Measurements from ENCODE around the gene ZNF669. TPM values are rescaled to one million over a fixed set of nuclear protein-coding genes. Genes with fewer than 3 reads are reported as not detected.
"Not testable (repeated sequence)": the region's sequence is repeated elsewhere in the genome, so short reads cannot be mapped to it uniquely, and the experiment has no call there.

Gene ZNF669
- polyA plus RNA-seq (ENCODE audit: insufficient read length in 10 of 10): 1 to 10 TPM; 4.8 to 9.3 (median 6.5) TPM
- long read RNA-seq, donor 1, partial matches to known transcripts: 0 of 5 reads
- long read RNA-seq, donor 1, other reads (novel, unspliced or antisense): 0 of 5 reads
- long read RNA-seq, donor 2, partial matches to known transcripts: 0 of 1 reads
- long read RNA-seq, donor 2, other reads (novel, unspliced or antisense): 0 of 1 reads
- long read RNA-seq, donor 3: 0 reads
- long read RNA-seq, donor 4, partial matches to known transcripts: 5 of 6 reads
- long read RNA-seq, donor 4, other reads (novel, unspliced or antisense): 0 of 6 reads
- long read RNA-seq, donor 5, partial matches to known transcripts: 0 of 3 reads
- long read RNA-seq, donor 5, other reads (novel, unspliced or antisense): 0 of 3 reads
- long read RNA-seq, donor 6, partial matches to known transcripts: 0 of 1 reads
- long read RNA-seq, donor 6, other reads (novel, unspliced or antisense): 0 of 1 reads
- long read RNA-seq, donor 7: 0 reads
- long read RNA-seq, donor 8, partial matches to known transcripts: 0 of 4 reads
- long read RNA-seq, donor 8, other reads (novel, unspliced or antisense): 0 of 4 reads
- long read RNA-seq, donor 9: 0 reads

- DNase-seq: peak; percentile 97 to 99 (median 97)
These were observed at the start of gene ZNF669 for GRCh38 chr1:247103859-247104591. TSS of gene ZNF669 (minus strand) at chr1:247104356. CDS start at chr1:247104199, 157 bp downstream.

GRCh38 chr1:247147781-247148180 is 43.6 kb upstream of the ZNF669 start:
- DNase-seq: no peak

- DNase-seq: not testable (repeated sequence)
These were observed 43.0 kb upstream of the ZNF669 start for GRCh38 chr1:247147120-247147519.

GRCh38 chr1:247146671-247147070 is 42.5 kb upstream of the ZNF669 start:
- no peak for DNase-seq

- no peak for DNase-seq
These were observed 41.1 kb upstream of the ZNF669 start for GRCh38 chr1:247145279-247145678.

- not testable (repeated sequence) for DNase-seq
These were observed 35.4 kb upstream of the ZNF669 start for GRCh38 chr1:247139557-247139956.

- DNase-seq: no peak
These were observed 27.1 kb upstream of the ZNF669 start for GRCh38 chr1:247131236-247131635.

GRCh38 chr1:247127519-247128282 is 23.5 kb upstream of the ZNF669 start:
- DNase-seq: peak in 1 of 3 donors; percentile 21

- not testable (repeated sequence) for DNase-seq
These were observed 22.4 kb upstream of the ZNF669 start for GRCh38 chr1:247126601-247127000.

GRCh38 chr1:247126166-247126565 is 22.0 kb upstream of the ZNF669 start:
- DNase-seq: not testable (repeated sequence)

- DNase-seq: no peak
These were observed 17.2 kb upstream of the ZNF669 start for GRCh38 chr1:247121382-247121781.

- DNase-seq: not testable (repeated sequence)
These were observed 16.2 kb upstream of the ZNF669 start for GRCh38 chr1:247120408-247120668.

GRCh38 chr1:247119600-247120407 is 15.6 kb upstream of the ZNF669 start:
- DNase-seq: no peak

GRCh38 chr1:247118946-247119446 is 14.8 kb upstream of the ZNF669 start:
- DNase-seq: peak in 1 of 3 donors; percentile 36

GRCh38 chr1:247115545-247115944 is 11.4 kb upstream of the ZNF669 start:
- DNase-seq: no peak

- no peak for DNase-seq
These were observed 11.0 kb upstream of the ZNF669 start for GRCh38 chr1:247115141-247115510.

GRCh38 chr1:247114351-247115140 is 10.4 kb upstream of the ZNF669 start:
- no peak for DNase-seq

- DNase-seq: no peak
These were observed 9.6 kb upstream of the ZNF669 start for GRCh38 chr1:247113733-247114271.

- DNase-seq: peak in 1 of 3 donors; percentile 22
These were observed 8.9 kb upstream of the ZNF669 start for GRCh38 chr1:247113094-247113497.

GRCh38 chr1:247112479-247112781 is 8.3 kb upstream of the ZNF669 start:
- DNase-seq: no peak
